Keratinocyte (primary cell): Measurements from ENCODE around the gene POP7. TPM values are rescaled to one million over a fixed set of nuclear protein-coding genes. Genes with fewer than 3 reads are reported as not detected.
"Not testable (repeated sequence)": the region's sequence is repeated elsewhere in the genome, so short reads cannot be mapped to it uniquely, and the experiment has no call there.

ENCODE experiments used
- DNase-seq: peaks from one replicate; pipeline ENCODE4 v3.0.0-alpha.2; 2011; ENCODE audit warnings: low read depth, missing footprints, low spot score
- FAIRE-seq: peaks from 2 replicates; lab custom pipeline; 2011; peaks lifted over from hg19 to GRCh38; lab: Jason Lieb, UNC
- H2AFZ ChIP-seq: 2 replicates; pipeline ENCODE4 v1.6.0; 2012; ENCODE audit warnings: low read length, control low read depth, inconsistent platforms; ENCODE audit not compliant: control insufficient read depth
- H3K27ac ChIP-seq: 2 replicates; pipeline ENCODE4 v1.5.1; 2011; ENCODE audit warnings: low read length; ENCODE audit not compliant: control insufficient read depth, insufficient read depth
- H3K27me3 ChIP-seq: 3 replicates; pipeline ENCODE4 v1.6.0; 2011; ENCODE audit warnings: low read length; ENCODE audit not compliant: control insufficient read depth, insufficient read depth; ENCODE audit errors: extremely low read depth
- H3K36me3 ChIP-seq, 2 experiments: 2 replicates in 1 of 2; 3 replicates in 1 of 2; pipeline ENCODE4 v1.5.1; 2011; ENCODE audit warnings: low read length in 2 of 2, mild to moderate bottlenecking in 1 of 2; ENCODE audit not compliant: control insufficient read depth in 2 of 2, insufficient read depth in 2 of 2; ENCODE audit errors: extremely low read depth in 1 of 2
- H3K4me1 ChIP-seq: 3 replicates; pipeline ENCODE4 v1.5.1; 2011; ENCODE audit warnings: low read length; ENCODE audit not compliant: control insufficient read depth, insufficient read depth; ENCODE audit errors: extremely low read depth
- H3K4me2 ChIP-seq: 3 replicates; pipeline ENCODE4 v1.6.0; 2011; ENCODE audit warnings: low read depth, low read length; ENCODE audit not compliant: control insufficient read depth, insufficient read depth; ENCODE audit errors: extremely low read depth
- H3K4me3 ChIP-seq, 3 experiments: fragments of 200-600 bp in 1 of 3; sonication (generic) in 1 of 3; 2 replicates in 2 of 3; 3 replicates in 1 of 3; pipeline ENCODE4 v1.5.1; 2011 to 2016; ENCODE audit warnings: low read length in 3 of 3, mild to moderate bottlenecking in 3 of 3, control low read depth in 2 of 3, inconsistent platforms in 1 of 3, low read depth in 1 of 3, mixed read lengths in 1 of 3, mixed run types in 1 of 3, moderate library complexity in 1 of 3; ENCODE audit not compliant: control insufficient read depth in 2 of 3, insufficient read depth in 2 of 3; ENCODE audit errors: extremely low read depth in 1 of 3
- H3K79me2 ChIP-seq: 2 replicates; pipeline ENCODE4 v1.6.0; 2012; ENCODE audit warnings: low read length; ENCODE audit not compliant: control insufficient read depth, insufficient read depth
- H3K9ac ChIP-seq: 3 replicates; pipeline ENCODE4 v1.6.0; 2011; ENCODE audit warnings: low read length; ENCODE audit not compliant: control insufficient read depth, insufficient read depth; ENCODE audit errors: extremely low read depth
- H3K9me1 ChIP-seq: 3 replicates; pipeline ENCODE4 v1.6.0; 2011; ENCODE audit warnings: low read length; ENCODE audit not compliant: control insufficient read depth, insufficient read depth; ENCODE audit errors: extremely low read depth
- H3K9me3 ChIP-seq: 2 replicates; pipeline ENCODE4 v1.5.1; 2012; ENCODE audit warnings: low read depth, low read length; ENCODE audit not compliant: control insufficient read depth
- H4K20me1 ChIP-seq: 3 replicates; pipeline ENCODE4 v1.6.0; 2011; ENCODE audit warnings: low read length; ENCODE audit not compliant: control insufficient read depth, insufficient read depth; ENCODE audit errors: extremely low read depth
- CTCF ChIP-seq, 3 experiments: IDR thresholded peaks in 1 of 3; conservative IDR thresholded peaks in 1 of 3; optimal IDR thresholded peaks in 1 of 3; 2 replicates in 2 of 3; 3 replicates in 1 of 3; pipeline versions ENCODE3 to v1.5.1; 2011; ENCODE audit warnings: low read length in 3 of 3, mild to moderate bottlenecking in 3 of 3, moderate library complexity in 2 of 3, control low read depth in 1 of 3, inconsistent platforms in 1 of 3; ENCODE audit not compliant: insufficient read depth in 2 of 3; ENCODE audit errors: extremely low read depth in 1 of 3
- EZH2 ChIP-seq: IDR thresholded peaks from one replicate; pipeline ENCODE4 v1.6.1; 2012; ENCODE audit warnings: inconsistent platforms, mild to moderate bottlenecking, low read length, moderate library complexity
- dilution Hi-C: fragments of 300-500 bp; cut with MboI; formaldehyde crosslinking; loops from one replicate; pipeline ENCODE4 v1.7.0; 2020; ENCODE audit warnings: low sequenced_read_pairs; ENCODE audit not compliant: extremely low pct_ligation_motif_present
- polyA plus RNA-seq, 5 experiments: library from polyadenylated mRNA; depleted of rRNA in 3 of 5; stranded (reverse) in 3 of 5; stranded (forward) in 1 of 5; unstranded in 1 of 5; fragments of >200 nt; gene quantifications; 1 replicate in 1 of 5; 2 replicates in 3 of 5; 3 replicates in 1 of 5; pipeline versions ENCODE4 v1.2.1 to v1.2.3, GENCODE V29; 2011 to 2012; ENCODE audit warnings: missing spikeins in 2 of 5, low read depth in 1 of 5, low replicate concordance in 1 of 5

POP7 gene
- polyA plus RNA-seq, 1 donor (not counting 4 experiments of a cell fraction or from before 2014, with no cell fraction given) = 37.8 TPM

GRCh38 chr7:100722480-100723212 is 16.7 kb downstream of the POP7 start:
- no peak overlapping the region for H3K9ac ChIP-seq
- no peak overlapping the region for H3K27ac ChIP-seq
- H3K4me1 ChIP-seq = peaks cover 19% of the 10 kb centered on the region
- no peak overlapping the region for H3K4me3 ChIP-seq
- no peaks in the 10 kb centered on the region for H3K9me3 ChIP-seq
- no peaks in the 10 kb centered on the region for H4K20me1 ChIP-seq
- H3K9me1 ChIP-seq = no peaks in the 10 kb centered on the region
- DNase-seq (no peak), FAIRE-seq (no peak)
- no peak overlapping the region for H2AFZ ChIP-seq
- H3K27me3 ChIP-seq = peaks cover 17% of the 10 kb centered on the region
- H3K4me2 ChIP-seq = no peak overlapping the region
- no peaks in the 10 kb centered on the region for H3K79me2 ChIP-seq
- no peaks in the 10 kb centered on the region for H3K36me3 ChIP-seq
- dilution Hi-C loops = no loop called here
- no peak for TF ChIP-seq EZH2

GRCh38 chr7:100723732-100724275 is 17.9 kb downstream of the POP7 start:
- Histone ChIP-seq H3K9me1 (no peaks in the 10 kb centered on the region), H3K9me3 (no peaks in the 10 kb centered on the region), H3K4me3 (no peak overlapping the region), H2AFZ (no peak overlapping the region), H3K9ac (no peak overlapping the region), H3K36me3 (no peaks in the 10 kb centered on the region), H3K4me1 (peaks cover 19% of the 10 kb centered on the region), H3K27me3 (peaks cover 17% of the 10 kb centered on the region), H3K4me2 (no peak overlapping the region), H3K27ac (no peak overlapping the region), H4K20me1 (no peaks in the 10 kb centered on the region), H3K79me2 (no peaks in the 10 kb centered on the region)
- FAIRE-seq = no peak
- TF ChIP-seq EZH2 (no peak), CTCF (optimal IDR thresholded peaks at IDR 0.05 in 1 of 3, IDR thresholded peaks at IDR 0.05 in 1 of 3, conservative IDR thresholded peaks at IDR 0.05 in 1 of 3; ENCODE audit: extremely low read depth in 1 of 3, insufficient read depth in 2 of 3, low read length in 3 of 3) (no peak)
- no peak for DNase-seq
- dilution Hi-C loops = no loop called here

- H2AFZ ChIP-seq, H3K9me1 ChIP-seq, H3K36me3 ChIP-seq, H4K20me1 ChIP-seq, H3K79me2 ChIP-seq, H3K27ac ChIP-seq, H3K4me2 ChIP-seq, H3K4me3 ChIP-seq, H3K9ac ChIP-seq, dilution Hi-C loops, DNase-seq, H3K9me3 ChIP-seq, FAIRE-seq: not testable (repeated sequence)
- Histone ChIP-seq H3K4me1 (peaks cover 19% of the 10 kb centered on the region), H3K27me3 (peaks cover 17% of the 10 kb centered on the region)
Observed at GRCh38 chr7:100724364-100724763, 18.4 kb downstream of the POP7 start.
